GM19043 (cell line): ENCODE measurements around the gene LRRC56.
A peak's percentile ranks its signal among the peaks of the same experiment; 100 is the strongest.
"Not testable (repeated sequence)": the region's sequence is repeated elsewhere in the genome, so short reads cannot be mapped to it uniquely, and the experiment has no call there.

Experiments used
- ATAC-seq: cut with Tn5 transposase; IDR thresholded peaks from one replicate; pipeline ENCODE4 v1.9.1; 2021; ENCODE audit warnings: low read depth; ENCODE audit not compliant: unreplicated experiment

The LRRC56 gene

GRCh38 chr11:571802-572185 is 34.5 kb downstream of the LRRC56 start:
- ATAC-seq: no peak

GRCh38 chr11:573146-573759 is 35.9 kb downstream of the LRRC56 start:
- ATAC-seq: no peak

GRCh38 chr11:574031-574570 is 36.8 kb downstream of the LRRC56 start:
- ATAC-seq: not testable (repeated sequence)

- ATAC-seq: no peak
Measured at GRCh38 chr11:574632-575312, 37.4 kb downstream of the LRRC56 start.

GRCh38 chr11:575313-575995 is 38.1 kb downstream of the LRRC56 start:
- ATAC-seq: peak; percentile 27

- peak; percentile 77 for ATAC-seq
Measured at GRCh38 chr11:575996-576768, 38.9 kb downstream of the LRRC56 start, which contains the start of gene PHRF1. Gene PHRF1 (plus strand): TSS chr11:576470. CDS start chr11:581513, 5,043 bp downstream.

GRCh38 chr11:576811-577610 is 39.7 kb downstream of the LRRC56 start:
- no peak for ATAC-seq

- ATAC-seq: no peak
Measured at GRCh38 chr11:577611-577894, 40.2 kb downstream of the LRRC56 start.

- ATAC-seq: no peak
Measured at GRCh38 chr11:578276-579035, 41.1 kb downstream of the LRRC56 start.

GRCh38 chr11:579830-580601 is 42.7 kb downstream of the LRRC56 start:
- no peak for ATAC-seq

- no peak for ATAC-seq
Measured at GRCh38 chr11:581342-581741, 44.0 kb downstream of the LRRC56 start.

- no peak for ATAC-seq
Measured at GRCh38 chr11:581752-582151, 44.4 kb downstream of the LRRC56 start.

- no peak for ATAC-seq
Measured at GRCh38 chr11:584287-584686, 47.0 kb downstream of the LRRC56 start.

- ATAC-seq: no peak
Measured at GRCh38 chr11:586376-587316, 49.3 kb downstream of the LRRC56 start.

- ATAC-seq: no peak
Measured at GRCh38 chr11:587546-587945, 50.2 kb downstream of the LRRC56 start.

- no peak for ATAC-seq
Measured at GRCh38 chr11:587978-588380, 50.7 kb downstream of the LRRC56 start.

- ATAC-seq: no peak
Measured at GRCh38 chr11:589798-590197, 52.5 kb downstream of the LRRC56 start.

GRCh38 chr11:590997-591396 is 53.7 kb downstream of the LRRC56 start:
- no peak for ATAC-seq
